ENCODE data around the gene KCNRG. TPM values are rescaled to one million over a fixed set of nuclear protein-coding genes. Genes with fewer than 3 reads are reported as not detected.

The KCNRG gene
- polyA plus RNA-seq, 1 donor (not counting 4 experiments of a cell fraction or from before 2014, with no cell fraction given) = 0.90 TPM

- Histone ChIP-seq H3K4me1 (ENCODE audit: control insufficient read depth, extremely low read depth, insufficient read depth, low read length) (peaks cover 3% of the 10 kb centered on the region), H3K9ac (ENCODE audit: control insufficient read depth, extremely low read depth, insufficient read depth, low read length) (no peak overlapping the region), H4K20me1 (ENCODE audit: control insufficient read depth, extremely low read depth, insufficient read depth, low read length) (no peaks in the 10 kb centered on the region), H2AFZ (ENCODE audit: control insufficient read depth, low read length) (no peak overlapping the region), H3K9me3 (ENCODE audit: control insufficient read depth, low read depth, low read length) (no peaks in the 10 kb centered on the region), H3K79me2 (ENCODE audit: control insufficient read depth, insufficient read depth, low read length) (no peaks in the 10 kb centered on the region), H3K27ac (ENCODE audit: control insufficient read depth, insufficient read depth, low read length) (no peak overlapping the region), H3K27me3 (ENCODE audit: control insufficient read depth, extremely low read depth, insufficient read depth, low read length) (no peaks in the 10 kb centered on the region), H3K36me3 (ENCODE audit: control insufficient read depth in 2 of 2, extremely low read depth in 1 of 2, insufficient read depth in 2 of 2, low read length in 2 of 2) (no peaks in the 10 kb centered on the region), H3K9me1 (ENCODE audit: control insufficient read depth, extremely low read depth, insufficient read depth, low read length) (no peaks in the 10 kb centered on the region), H3K4me3 (ENCODE audit: control insufficient read depth in 2 of 3, extremely low read depth in 1 of 3, insufficient read depth in 2 of 3, low read depth in 1 of 3, low read length in 3 of 3) (no peak overlapping the region), H3K4me2 (ENCODE audit: control insufficient read depth, extremely low read depth, insufficient read depth, low read depth, low read length) (no peak overlapping the region)
- DNase-seq (ENCODE audit: low read depth, low spot score) (no peak), FAIRE-seq (no peak)
- dilution Hi-C loops (cut with MboI; ENCODE audit: extremely low pct_ligation_motif_present, low sequenced_read_pairs) = no loop called here
- TF ChIP-seq CTCF (optimal IDR thresholded peaks at IDR 0.05 in 1 of 3, IDR thresholded peaks at IDR 0.05 in 1 of 3, conservative IDR thresholded peaks at IDR 0.05 in 1 of 3; ENCODE audit: extremely low read depth in 1 of 3, insufficient read depth in 2 of 3, low read length in 3 of 3) = no peak
- no peak for TF ChIP-seq EZH2 (IDR thresholded peaks at IDR 0.05; ENCODE audit: low read length)
These were observed 42.5 kb upstream of the KCNRG start for GRCh38 chr13:49972709-49973108.

- H3K9ac ChIP-seq (ENCODE audit: control insufficient read depth, extremely low read depth, insufficient read depth, low read length) = no peak overlapping the region
- H3K9me3 ChIP-seq (ENCODE audit: control insufficient read depth, low read depth, low read length) = no peaks in the 10 kb centered on the region
These were observed 39.4 kb upstream of the KCNRG start for GRCh38 chr13:49975826-49976225.

More at GRCh38 chr13:49975826-49976225, 39.4 kb upstream of the KCNRG start:
- no peaks in the 10 kb centered on the region for H3K9me1 ChIP-seq (ENCODE audit: control insufficient read depth, extremely low read depth, insufficient read depth, low read length)
- peaks cover 3% of the 10 kb centered on the region for H3K4me1 ChIP-seq (ENCODE audit: control insufficient read depth, extremely low read depth, insufficient read depth, low read length)
- no peaks in the 10 kb centered on the region for H3K27me3 ChIP-seq (ENCODE audit: control insufficient read depth, extremely low read depth, insufficient read depth, low read length)
- H3K4me3 ChIP-seq (ENCODE audit: control insufficient read depth in 2 of 3, extremely low read depth in 1 of 3, insufficient read depth in 2 of 3, low read depth in 1 of 3, low read length in 3 of 3) = no peak overlapping the region
- no peak overlapping the region for H2AFZ ChIP-seq (ENCODE audit: control insufficient read depth, low read length)
- no peak for DNase-seq (ENCODE audit: low read depth, low spot score)
- H3K4me2 ChIP-seq (ENCODE audit: control insufficient read depth, extremely low read depth, insufficient read depth, low read depth, low read length) = no peak overlapping the region
- FAIRE-seq = no peak
- TF ChIP-seq EZH2 (IDR thresholded peaks at IDR 0.05; ENCODE audit: low read length) (no peak), CTCF (optimal IDR thresholded peaks at IDR 0.05 in 1 of 3, IDR thresholded peaks at IDR 0.05 in 1 of 3, conservative IDR thresholded peaks at IDR 0.05 in 1 of 3; ENCODE audit: extremely low read depth in 1 of 3, insufficient read depth in 2 of 3, low read length in 3 of 3) (no peak)
- no peaks in the 10 kb centered on the region for H3K79me2 ChIP-seq (ENCODE audit: control insufficient read depth, insufficient read depth, low read length)
- H4K20me1 ChIP-seq (ENCODE audit: control insufficient read depth, extremely low read depth, insufficient read depth, low read length) = no peaks in the 10 kb centered on the region
- no peak overlapping the region for H3K27ac ChIP-seq (ENCODE audit: control insufficient read depth, insufficient read depth, low read length)
- H3K36me3 ChIP-seq (ENCODE audit: control insufficient read depth in 2 of 2, extremely low read depth in 1 of 2, insufficient read depth in 2 of 2, low read length in 2 of 2) = no peaks in the 10 kb centered on the region
- dilution Hi-C loops (cut with MboI; ENCODE audit: extremely low pct_ligation_motif_present, low sequenced_read_pairs) = no loop called here
